ENCODE results near the gene EPHA3. TPM values are rescaled to one million over a fixed set of nuclear protein-coding genes. Genes with fewer than 3 reads are reported as not detected.

EPHA3 gene
- total and polyA plus RNA-seq, 2 of the 4 experiments (the other 2 are of a cell fraction): 0.10 to 0.18 TPM

GRCh38 chr3:89238846-89239245, 131.4 kb downstream of the EPHA3 start:
- no peak overlapping the region for H4K5ac ChIP-seq (ENCODE audit: low read depth, low read length)
- TF ChIP-seq RAD21 (IDR thresholded peaks at IDR 0.05; ENCODE audit: low read length) (no peak), RCOR1 (IDR thresholded peaks at IDR 0.05; ENCODE audit: insufficient replicate concordance, low read length) (no peak), ELK1 (IDR thresholded peaks at IDR 0.05; ENCODE audit: borderline replicate concordance, low read depth, low read length) (no peak), CTCF (conservative IDR thresholded peaks at IDR 0.05; ENCODE audit: low read depth, low read length) (no peak), NFE2L2 (IDR thresholded peaks at IDR 0.05; ENCODE audit: low read depth, low read length) (no peak), POLR2A (IDR thresholded peaks at IDR 0.05; ENCODE audit: low read depth, low read length) (no peak), MAZ (IDR thresholded peaks at IDR 0.05; ENCODE audit: borderline replicate concordance, low read depth, low read length) (no peak)
- no peaks in the 10 kb centered on the region for H3K9me3 ChIP-seq (ENCODE audit: control insufficient read depth, insufficient read depth, low read length)
- H2BK5ac ChIP-seq (ENCODE audit: low read depth, low read length, poor library complexity, severe bottlenecking): no peak overlapping the region
- H3K27ac ChIP-seq (ENCODE audit: insufficient read depth, low read length): no peak overlapping the region
- H4K91ac ChIP-seq (ENCODE audit: insufficient read depth, low read depth, low read length): no peak overlapping the region
- POLR2A ChIA-PET (ENCODE audit: unreplicated experiment): no interaction called here
- H3K9ac ChIP-seq (ENCODE audit: low read depth, low read length): no peak overlapping the region
- H2BK15ac ChIP-seq (ENCODE audit: low read depth, low read length): no peak overlapping the region
- no peak overlapping the region for H4K8ac ChIP-seq (ENCODE audit: low read depth in 2 of 2, low read length in 2 of 2)
- H2BK20ac ChIP-seq (ENCODE audit: low read depth, low read length): no peak overlapping the region
- H3K4ac ChIP-seq (ENCODE audit: low read depth, low read length): no peak overlapping the region
- CTCF ChIA-PET: no interaction called here
- no peaks in the 10 kb centered on the region for H3K4me1 ChIP-seq (ENCODE audit: control insufficient read depth, insufficient read depth, low read length)
- no peaks in the 10 kb centered on the region for H3K36me3 ChIP-seq (ENCODE audit: control insufficient read depth, insufficient read depth, low read length)
- H3K27me3 ChIP-seq (ENCODE audit: control insufficient read depth, insufficient read depth, low read length): no peaks in the 10 kb centered on the region
- no peak overlapping the region for H3K14ac ChIP-seq (replicated peaks; ENCODE audit: low read depth, low read length)
- in situ Hi-C loops (cut with MboI; ENCODE audit: low sequenced_read_pairs) (no loop called here), intact Hi-C loops (cut with micrococcal nuclease) (no loop called here), dilution Hi-C loops (cut with HindIII; ENCODE audit: low sequenced_read_pairs, unreplicated experiment) (no loop called here)
- no peak overlapping the region for H2BK120ac ChIP-seq (ENCODE audit: low read depth, low read length)
- DNase-seq (peak; percentile 11), ATAC-seq (ENCODE audit: low read depth) (no peak; the same call in 1 of the 2 replicates)
- no peaks in the 10 kb centered on the region for H3K9me1 ChIP-seq (ENCODE audit: insufficient read depth, low read length)
- no peak overlapping the region for H2AK9ac ChIP-seq (replicated peaks; ENCODE audit: low read depth, low read length, poor library complexity)
- H2AK5ac ChIP-seq (ENCODE audit: low read depth, low read length): no peak overlapping the region
- no peak overlapping the region for H3K23ac ChIP-seq (ENCODE audit: low read depth, low read length)
- BruUV-seq (replicated peaks): no TSS peak
- no peak overlapping the region for H3K18ac ChIP-seq (ENCODE audit: low read depth, low read length)
- no peak overlapping the region for H2AFZ ChIP-seq (replicated peaks; ENCODE audit: low read length, poor library complexity)
- no CpG with 5 or more reads among the region's 2 CpGs for WGBS, 2 experiments (ENCODE audit: extremely low coverage in 2 of 2, insufficient read length in 1 of 2)
- no peaks in the 10 kb centered on the region for H4K20me1 ChIP-seq (ENCODE audit: insufficient read depth, low read length)
- H3K79me1 ChIP-seq (ENCODE audit: low read depth in 1 of 2, low read length in 2 of 2): no peaks in the 10 kb centered on the region
- H3K4me2 ChIP-seq (ENCODE audit: low read depth, low read length): no peak overlapping the region; the same call in 1 of the 2 replicates
- H3K56ac ChIP-seq (ENCODE audit: extremely low read depth, insufficient read depth, low read length): no peak overlapping the region
- H3K4me3 ChIP-seq (ENCODE audit: insufficient read depth, low read depth, low read length): no peak overlapping the region
